A549 treated with ZK216348 at 1 μM for 4 hours (cell line): ENCODE data around the gene SDHAF3. TPM values are rescaled to one million over a fixed set of nuclear protein-coding genes. Genes with fewer than 3 reads are reported as not detected.

Experiments
- total RNA-seq: library from RNA; stranded (reverse); fragments of 200-300 nt; extraction: Qiagen RNA extraction; gene quantifications from 5 replicates; pipeline ENCODE4 v1.2.3, GENCODE V29; 2022; ENCODE audit warnings: low read depth

The SDHAF3 gene
- total RNA-seq, result 17.6 to 58.5 TPM (median 19.2 TPM) in 5 replicates

GRCh38 chr7:97117372-97118188 lies at the start of gene SDHAF3:
SDHAF3 (plus strand) TSS chr7:97117698; CDS start chr7:97117724, 26 bp downstream.

Other genes starting within 250 kb of the SDHAF3 start
- not detected in 5 replicates for gene DLX6, start 112.1 kb upstream of the SDHAF3 start, total RNA-seq
- gene DLX5, start 92.9 kb upstream of the SDHAF3 start, total RNA-seq, result not detected in 5 replicates